ENCODE measurements around the gene RGCC. TPM values are rescaled to one million over a fixed set of nuclear protein-coding genes. Genes with fewer than 3 reads are reported as not detected.

The RGCC gene
- total and polyA plus RNA-seq, 8 donors, result 4.6 to 58.3 (median 28.7) TPM

DNA sequence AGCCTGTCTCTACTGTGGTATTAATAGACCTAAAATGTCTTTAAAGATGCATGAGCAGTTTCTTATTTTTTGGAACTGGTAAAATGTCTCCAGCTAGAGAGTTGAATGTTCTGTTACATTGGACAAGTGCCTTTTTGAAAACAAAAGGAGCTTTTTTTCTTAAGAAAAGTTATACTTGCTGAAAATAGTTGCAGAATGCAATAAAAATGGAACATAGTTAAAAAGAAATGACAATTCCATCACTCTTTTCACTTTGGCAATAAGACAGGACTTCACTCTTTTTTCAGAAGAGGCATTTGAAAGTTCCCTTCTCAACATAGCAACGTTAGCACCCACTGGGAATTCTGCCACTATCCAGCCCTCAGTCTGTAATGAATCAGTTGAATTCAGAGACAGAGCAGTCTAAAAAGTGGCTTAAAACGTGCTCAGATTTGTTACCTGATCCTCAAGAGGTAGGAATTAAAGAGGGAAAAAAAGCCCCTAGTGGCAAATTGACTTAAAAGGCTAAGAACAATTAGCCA lies 10.1 kb downstream of the RGCC start:
- no peak overlapping the region for H3K27ac ChIP-seq
- TF ChIP-seq POLR2AphosphoS5 (IDR thresholded peaks at IDR 0.05), result no peak
- TF ChIP-seq POLR2A (IDR thresholded peaks at IDR 0.05), result no peak
- peaks cover 0 to 10% (median 0%) of the 10 kb centered on the region in 3 donors for H3K27me3 ChIP-seq
- no peak overlapping the region for H3K4me3 ChIP-seq
- peaks cover 0 to 30% (median 16%) of the 10 kb centered on the region in 4 donors for H3K36me3 ChIP-seq
- peaks cover 0 to 44% (median 17%) of the 10 kb centered on the region in 4 donors for H3K4me1 ChIP-seq
- intact Hi-C loops (cut with DNase I; ENCODE audit: low total_unique reads), result no loop called here
- WGBS, 5 donors, result 48 to 73% (median 67%) methylated on average over 2 of the region's 2 CpGs
- no peaks in the 10 kb centered on the region for H3K9me3 ChIP-seq
- DNase-seq, result no peak

DNA sequence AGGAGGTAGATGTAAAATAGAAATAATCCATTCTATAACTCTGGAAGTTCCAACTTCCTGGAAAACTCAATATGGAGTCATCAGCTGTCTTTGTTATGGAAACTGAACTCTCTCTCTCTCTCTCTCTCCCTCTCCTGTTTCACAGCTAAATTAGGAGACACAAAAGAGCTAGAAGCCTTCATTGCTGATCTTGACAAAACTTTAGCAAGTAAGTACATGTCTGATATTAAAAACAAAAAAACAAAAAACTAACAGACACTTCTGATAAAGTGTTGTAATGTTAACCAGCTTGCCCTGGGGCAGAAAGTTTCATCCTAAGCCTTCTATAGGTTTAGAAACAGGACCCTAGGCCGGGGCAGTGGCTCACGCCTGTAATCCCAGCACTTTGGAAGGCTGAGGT lies 11.3 kb downstream of the RGCC start:
- Histone ChIP-seq H3K27ac (no peak overlapping the region), H3K4me3 (no peak overlapping the region), H3K36me3 (peaks cover 0 to 30% (median 16%) of the 10 kb centered on the region in 4 donors), H3K4me1 (peaks cover 0 to 33% (median 15%) of the 10 kb centered on the region in 4 donors), H3K9me3 (no peaks in the 10 kb centered on the region), H3K27me3 (peaks cover 0 to 7% (median 0%) of the 10 kb centered on the region in 3 donors)
- no peak for DNase-seq
- TF ChIP-seq EP300 (IDR thresholded peaks at IDR 0.05) (no peak), CTCF (IDR thresholded peaks at IDR 0.05) (no peak), POLR2A (IDR thresholded peaks at IDR 0.05) (no peak), POLR2AphosphoS5 (IDR thresholded peaks at IDR 0.05) (no peak)
- WGBS, 5 donors, result 89 to 100% (median 95%) methylated on average over 2 of the region's 2 CpGs
- intact Hi-C loops (cut with DNase I; ENCODE audit: low total_unique reads), result no loop called here

DNA sequence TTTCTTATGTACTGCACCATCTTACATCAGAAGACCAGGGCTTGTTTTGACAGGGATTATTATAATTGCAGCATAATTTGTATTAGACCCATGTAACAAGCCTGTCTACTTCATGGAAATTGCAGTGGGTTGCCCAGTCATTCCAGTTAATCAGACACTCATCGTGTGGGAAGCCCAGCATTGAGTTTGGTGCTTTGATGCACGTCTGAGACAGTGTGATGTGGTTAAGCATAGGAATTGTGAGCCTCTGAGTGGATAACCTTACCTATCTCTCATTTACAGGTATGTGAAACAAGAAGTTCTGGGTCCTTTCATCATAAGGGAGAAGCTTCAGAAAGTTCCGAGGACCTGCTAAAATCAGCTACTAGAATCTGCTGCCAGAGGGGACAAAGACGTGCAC lies 12.8 kb downstream of the RGCC start:
- 82 to 92% (median 90%) methylated on average over 4 of the region's 4 CpGs for WGBS, 5 donors
- TF ChIP-seq CTCF (IDR thresholded peaks at IDR 0.05) (no peak), EP300 (IDR thresholded peaks at IDR 0.05) (no peak), POLR2AphosphoS5 (IDR thresholded peaks at IDR 0.05) (no peak), POLR2A (IDR thresholded peaks at IDR 0.05) (no peak)
- intact Hi-C loops (cut with DNase I; ENCODE audit: low total_unique reads), result no loop called here
- Histone ChIP-seq H3K4me3 (no peak overlapping the region), H3K9me3 (peaks cover 0 to 7% (median 2%) of the 10 kb centered on the region in 4 donors), H3K36me3 (peaks cover 0 to 30% (median 16%) of the 10 kb centered on the region in 4 donors), H3K4me1 (peaks cover 0 to 21% (median 6%) of the 10 kb centered on the region in 4 donors), H3K27me3 (no peaks in the 10 kb centered on the region), H3K27ac (no peak overlapping the region)
- DNase-seq, result no peak

- peaks cover 0 to 7% (median 2%) of the 10 kb centered on the region in 4 donors for H3K9me3 ChIP-seq
- intact Hi-C loops (cut with DNase I; ENCODE audit: low total_unique reads), result no loop called here
- no peaks in the 10 kb centered on the region for H3K27me3 ChIP-seq
- H3K4me3 ChIP-seq, result no peak overlapping the region
- peaks cover 0 to 30% (median 16%) of the 10 kb centered on the region in 4 donors for H3K36me3 ChIP-seq
- DNase-seq, result no peak
- H3K27ac ChIP-seq, result no peak overlapping the region
- WGBS, 5 donors, result 86 to 92% (median 87%) methylated on average over 5 of the region's 5 CpGs
- peaks cover 0 to 14% (median 6%) of the 10 kb centered on the region in 4 donors for H3K4me1 ChIP-seq
- no peak for TF ChIP-seq POLR2AphosphoS5 (IDR thresholded peaks at IDR 0.05)
- no peak for TF ChIP-seq EP300 (IDR thresholded peaks at IDR 0.05)
- no peak for TF ChIP-seq CTCF (IDR thresholded peaks at IDR 0.05)
- no peak for TF ChIP-seq POLR2A (IDR thresholded peaks at IDR 0.05)
Measured at GRCh38 chr13:41471785-41472184, 14.4 kb downstream of the RGCC start.

GRCh38 chr13:41487222-41487621 lies 29.9 kb downstream of the RGCC start:
- H3K4me1 ChIP-seq, result peaks cover 0 to 2% (median under 1%) of the 10 kb centered on the region in 4 donors
- H3K27ac ChIP-seq, result no peak overlapping the region
- intact Hi-C loops (cut with DNase I; ENCODE audit: low total_unique reads), result no loop called here
- DNase-seq, result no peak
- 67 to 86% (median 79%) methylated on average over 2 of the region's 2 CpGs for WGBS, 5 donors
- H3K4me3 ChIP-seq, result no peak overlapping the region
- no peaks in the 10 kb centered on the region for H3K27me3 ChIP-seq
- TF ChIP-seq POLR2A (IDR thresholded peaks at IDR 0.05) (no peak), CTCF (IDR thresholded peaks at IDR 0.05) (no peak), EP300 (IDR thresholded peaks at IDR 0.05) (no peak)
- H3K36me3 ChIP-seq, result no peaks in the 10 kb centered on the region
- H3K9me3 ChIP-seq, result peaks cover 0 to 8% (median 0%) of the 10 kb centered on the region in 4 donors

All from stomach (tissue), 9 donors.